ENCODE measurements around the gene HOXC5.

Gene HOXC5

GRCh38 chr12:54009171-54010052, 23.4 kb upstream of the HOXC5 start:
- Mint-ChIP-seq H3K4me3 (no peak overlapping the region), H3K27me3 (peaks cover 89% of the 10 kb centered on the region), H3K27ac (no peak overlapping the region), H3K9me3 (no peaks in the 10 kb centered on the region), H3K4me1 (ENCODE audit: low read depth) (peaks cover 27% of the 10 kb centered on the region), H3K36me3 (ENCODE audit: low read depth) (no peaks in the 10 kb centered on the region)

GRCh38 chr12:54010053-54010971, 22.5 kb upstream of the HOXC5 start:
- no peak overlapping the region for H3K4me3 Mint-ChIP-seq
- no peaks in the 10 kb centered on the region for H3K9me3 Mint-ChIP-seq
- peaks cover 4% of the 10 kb centered on the region for H3K36me3 Mint-ChIP-seq (ENCODE audit: low read depth)
- H3K27ac Mint-ChIP-seq = no peak overlapping the region
- peaks cover 25% of the 10 kb centered on the region for H3K4me1 Mint-ChIP-seq (ENCODE audit: low read depth)
- peaks cover 89% of the 10 kb centered on the region for H3K27me3 Mint-ChIP-seq

DNA sequence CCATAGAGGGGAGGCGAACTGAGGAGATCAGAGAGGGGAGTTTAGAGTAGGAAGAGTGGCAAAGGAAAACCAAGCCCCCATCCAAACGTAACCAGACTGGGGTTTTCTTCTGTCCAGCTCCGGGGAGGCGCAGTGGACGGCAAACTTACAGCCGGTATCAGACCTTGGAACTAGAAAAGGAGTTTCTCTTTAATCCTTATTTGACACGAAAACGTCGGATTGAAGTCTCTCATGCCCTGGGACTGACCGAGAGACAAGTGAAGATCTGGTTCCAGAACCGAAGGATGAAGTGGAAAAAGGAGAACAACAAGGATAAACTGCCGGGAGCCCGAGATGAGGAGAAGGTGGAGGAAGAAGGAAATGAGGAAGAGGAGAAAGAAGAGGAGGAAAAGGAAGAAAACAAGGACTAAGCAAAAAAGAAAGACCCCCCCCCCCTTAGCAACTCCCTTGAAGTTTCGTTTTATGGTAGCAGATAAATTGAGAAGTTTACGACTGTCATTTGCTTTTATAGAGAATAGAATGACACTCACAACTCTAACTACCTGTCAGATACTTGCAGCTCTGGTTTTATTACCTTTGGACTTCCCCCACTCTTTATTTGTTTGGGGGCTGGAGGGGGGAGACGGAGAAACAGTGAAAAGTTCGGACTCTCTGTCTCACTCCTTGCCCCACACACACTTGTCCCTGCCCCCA, 21.7 kb upstream of the HOXC5 start:
- H3K36me3 Mint-ChIP-seq (ENCODE audit: low read depth) = peaks cover 4% of the 10 kb centered on the region
- no peaks in the 10 kb centered on the region for H3K9me3 Mint-ChIP-seq
- H3K4me1 Mint-ChIP-seq (ENCODE audit: low read depth) = peaks cover 22% of the 10 kb centered on the region
- H3K4me3 Mint-ChIP-seq = peak overlapping the region; percentile 4
- H3K27ac Mint-ChIP-seq = peak overlapping the region; percentile 26
- peaks cover 90% of the 10 kb centered on the region for H3K27me3 Mint-ChIP-seq

GRCh38 chr12:54011665-54012532, 21.0 kb upstream of the HOXC5 start:
- Mint-ChIP-seq H3K4me1 (ENCODE audit: low read depth) (peaks cover 18% of the 10 kb centered on the region), H3K27me3 (peaks cover 88% of the 10 kb centered on the region), H3K36me3 (ENCODE audit: low read depth) (peaks cover 4% of the 10 kb centered on the region), H3K9me3 (no peaks in the 10 kb centered on the region), H3K4me3 (no peak overlapping the region), H3K27ac (no peak overlapping the region)

DNA sequence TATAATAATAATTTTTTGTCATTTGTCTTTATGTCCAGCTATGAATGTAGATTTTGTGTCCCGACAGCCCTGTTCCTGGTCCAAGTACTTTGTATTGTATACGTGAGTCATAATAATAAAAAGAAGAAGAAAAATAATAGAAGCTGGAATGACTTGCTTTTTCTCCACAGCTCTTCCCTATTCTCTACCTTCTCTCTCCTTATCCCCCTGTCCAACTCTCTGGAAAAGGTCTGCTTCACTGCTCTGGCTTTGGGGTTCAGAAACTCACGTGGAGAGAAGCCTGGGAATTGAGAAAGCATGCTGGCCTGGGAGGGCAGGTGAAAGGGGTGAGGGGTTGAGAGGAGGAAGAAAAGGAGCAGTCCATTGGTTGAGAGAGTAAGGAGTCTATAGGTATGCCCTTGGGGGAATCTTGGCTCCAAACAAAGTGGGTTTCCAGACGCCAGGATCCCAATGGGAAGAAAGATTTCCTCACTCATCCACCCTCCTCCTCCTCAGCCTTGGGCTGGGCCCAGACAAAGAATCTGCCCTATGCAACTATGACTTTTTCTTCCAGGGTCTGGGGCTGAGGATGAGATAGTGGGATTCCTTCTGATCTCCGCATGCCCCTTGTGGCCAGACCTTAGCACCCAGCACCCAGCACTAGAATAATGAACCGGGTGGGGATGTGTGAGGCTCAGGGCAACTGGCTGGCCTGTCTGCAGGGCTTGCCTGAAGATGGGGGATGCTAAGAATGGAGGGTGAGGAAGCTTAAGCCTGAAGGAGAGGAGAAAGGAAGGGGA, 20.0 kb upstream of the HOXC5 start:
- Mint-ChIP-seq H3K4me3 (no peak overlapping the region), H3K27ac (no peak overlapping the region), H3K9me3 (no peaks in the 10 kb centered on the region), H3K36me3 (ENCODE audit: low read depth) (peaks cover 4% of the 10 kb centered on the region), H3K27me3 (peaks cover 82% of the 10 kb centered on the region), H3K4me1 (ENCODE audit: low read depth) (peaks cover 26% of the 10 kb centered on the region)

DNA sequence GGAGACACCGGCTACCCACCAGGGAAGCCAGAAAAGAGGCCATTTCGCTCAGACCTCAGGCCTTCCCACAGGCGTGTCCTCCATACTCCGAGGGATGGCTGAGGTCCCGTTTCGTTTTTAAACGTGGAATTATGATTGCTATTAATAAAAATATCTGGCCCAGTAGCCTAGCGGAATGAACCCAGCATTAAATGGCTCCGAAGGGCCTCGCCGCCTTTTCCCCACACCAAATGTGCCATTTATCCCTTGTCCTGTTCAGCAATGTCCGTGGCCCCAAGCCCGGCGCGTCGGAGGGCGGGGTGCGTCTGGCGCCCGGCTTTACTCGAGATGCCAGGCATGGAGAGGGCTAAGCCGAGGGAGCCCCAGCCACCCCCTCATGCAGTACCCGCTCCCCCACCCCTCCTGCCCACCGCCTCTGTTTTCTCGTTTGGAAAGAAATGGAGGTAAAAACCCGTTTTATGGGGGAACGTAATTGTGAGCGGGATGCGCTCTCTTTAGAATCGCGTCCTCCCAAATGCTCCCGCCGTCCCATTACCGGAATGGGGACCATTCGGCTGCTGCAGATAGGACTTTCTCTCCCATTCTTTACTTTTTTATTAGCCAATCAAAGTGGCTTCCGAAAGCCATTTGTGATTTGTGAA, 18.4 kb upstream of the HOXC5 start:
- no peak overlapping the region for H3K27ac Mint-ChIP-seq
- H3K36me3 Mint-ChIP-seq (ENCODE audit: low read depth) = peaks cover 4% of the 10 kb centered on the region
- H3K27me3 Mint-ChIP-seq = peaks cover 74% of the 10 kb centered on the region
- H3K4me1 Mint-ChIP-seq (ENCODE audit: low read depth) = peaks cover 27% of the 10 kb centered on the region
- peak overlapping the region; percentile 13 for H3K4me3 Mint-ChIP-seq
- H3K9me3 Mint-ChIP-seq = no peaks in the 10 kb centered on the region

DNA sequence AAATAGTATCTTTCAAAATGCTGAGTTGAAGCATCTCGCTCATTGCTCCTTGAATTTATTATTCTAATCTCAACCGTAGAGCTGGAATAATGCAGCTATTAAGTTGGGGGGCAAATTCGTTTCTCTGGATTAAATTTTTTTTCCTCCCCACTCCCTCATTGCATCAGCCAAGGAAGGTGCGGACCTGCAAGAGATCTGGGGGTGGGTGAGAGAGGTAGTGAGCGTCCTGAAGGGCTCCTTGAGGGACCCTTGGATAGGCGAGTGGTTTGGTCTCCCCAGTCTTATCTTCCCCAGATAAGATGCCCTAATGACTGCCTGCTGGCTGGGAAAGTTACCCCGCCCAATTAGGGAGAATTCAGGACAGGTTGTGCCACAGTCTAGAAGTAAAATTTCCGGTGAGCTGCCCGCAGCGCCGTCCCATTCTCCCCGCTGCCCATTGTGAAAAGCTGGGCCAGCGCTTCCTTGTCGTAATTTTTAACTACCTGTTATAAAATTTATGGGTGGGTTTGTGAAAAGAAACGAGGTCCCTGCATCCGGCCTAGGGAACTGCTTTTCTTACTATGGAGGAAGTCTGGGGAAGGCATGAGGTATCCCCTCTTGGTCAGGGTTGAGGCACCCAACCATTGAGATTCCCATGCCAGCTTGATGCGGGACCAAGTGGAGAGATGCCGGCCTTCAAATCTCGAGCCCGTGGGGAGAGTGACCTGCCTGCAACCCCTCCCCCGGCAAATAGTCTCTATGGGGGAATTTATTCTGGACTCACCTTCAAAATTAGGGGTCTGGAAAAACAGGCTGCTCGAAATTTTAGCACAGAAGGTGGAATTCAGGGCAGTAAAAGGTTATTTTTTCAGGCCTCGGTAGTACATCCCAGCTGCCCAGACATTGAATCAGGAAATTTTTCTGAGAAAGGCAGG, 17.6 kb upstream of the HOXC5 start:
- H3K4me3 Mint-ChIP-seq = peak overlapping the region; percentile 13
- H3K9me3 Mint-ChIP-seq = no peaks in the 10 kb centered on the region
- H3K27ac Mint-ChIP-seq = no peak overlapping the region
- H3K36me3 Mint-ChIP-seq (ENCODE audit: low read depth) = peaks cover 4% of the 10 kb centered on the region
- peaks cover 75% of the 10 kb centered on the region for H3K27me3 Mint-ChIP-seq
- peaks cover 23% of the 10 kb centered on the region for H3K4me1 Mint-ChIP-seq (ENCODE audit: low read depth)

DNA sequence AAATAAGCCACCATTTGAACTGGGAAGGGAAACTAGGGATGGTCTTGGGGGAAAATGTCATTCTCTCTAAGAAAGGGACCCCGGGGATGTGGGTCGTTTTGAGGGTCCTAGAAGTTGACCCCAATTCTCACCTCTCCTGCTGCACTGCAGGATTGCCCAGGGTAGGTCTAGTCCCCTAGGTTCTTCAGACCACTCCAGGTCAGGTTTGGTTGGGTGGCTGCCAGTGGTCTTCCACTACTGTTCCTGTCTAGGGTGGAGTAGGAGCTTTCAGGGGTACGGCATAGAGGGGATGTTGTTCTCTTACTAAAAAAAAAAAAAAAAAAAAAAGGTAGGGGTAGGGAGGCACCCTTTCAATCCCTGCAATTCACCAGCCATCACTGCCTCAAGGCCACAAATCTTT, 16.8 kb upstream of the HOXC5 start:
- H3K36me3 Mint-ChIP-seq (ENCODE audit: low read depth) = peaks cover 4% of the 10 kb centered on the region
- H3K27ac Mint-ChIP-seq = no peak overlapping the region
- H3K4me1 Mint-ChIP-seq (ENCODE audit: low read depth) = peaks cover 20% of the 10 kb centered on the region
- no peak overlapping the region for H3K4me3 Mint-ChIP-seq
- no peaks in the 10 kb centered on the region for H3K9me3 Mint-ChIP-seq
- H3K27me3 Mint-ChIP-seq = peaks cover 74% of the 10 kb centered on the region

DNA sequence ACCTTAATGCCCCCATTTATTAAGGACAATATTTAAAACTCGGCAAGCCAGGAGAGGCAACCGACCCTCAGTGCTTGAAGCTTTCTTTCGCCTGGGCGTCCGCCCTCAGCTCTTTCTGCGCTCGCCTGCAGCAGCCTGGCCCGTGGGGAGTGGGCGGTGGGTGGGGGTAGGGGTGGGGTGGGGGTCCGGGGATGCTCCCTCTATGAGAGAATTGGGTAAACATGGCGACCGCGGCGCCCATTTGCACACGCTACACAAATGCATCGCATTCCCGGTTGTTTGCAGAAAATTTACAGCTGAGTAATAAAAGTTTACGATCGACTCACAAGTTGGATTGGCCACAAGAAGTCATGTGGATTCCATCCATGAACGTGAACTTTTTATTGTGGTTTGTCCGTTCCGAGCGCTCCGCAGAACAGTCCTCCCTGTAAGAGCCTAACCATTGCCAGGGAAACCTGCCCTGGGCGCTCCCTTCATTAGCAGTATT, 16.3 kb upstream of the HOXC5 start:
- peaks cover 16% of the 10 kb centered on the region for H3K4me1 Mint-ChIP-seq (ENCODE audit: low read depth)
- H3K4me3 Mint-ChIP-seq = no peak overlapping the region
- no peaks in the 10 kb centered on the region for H3K9me3 Mint-ChIP-seq
- peaks cover 4% of the 10 kb centered on the region for H3K36me3 Mint-ChIP-seq (ENCODE audit: low read depth)
- H3K27ac Mint-ChIP-seq = no peak overlapping the region
- H3K27me3 Mint-ChIP-seq = peaks cover 74% of the 10 kb centered on the region

DNA sequence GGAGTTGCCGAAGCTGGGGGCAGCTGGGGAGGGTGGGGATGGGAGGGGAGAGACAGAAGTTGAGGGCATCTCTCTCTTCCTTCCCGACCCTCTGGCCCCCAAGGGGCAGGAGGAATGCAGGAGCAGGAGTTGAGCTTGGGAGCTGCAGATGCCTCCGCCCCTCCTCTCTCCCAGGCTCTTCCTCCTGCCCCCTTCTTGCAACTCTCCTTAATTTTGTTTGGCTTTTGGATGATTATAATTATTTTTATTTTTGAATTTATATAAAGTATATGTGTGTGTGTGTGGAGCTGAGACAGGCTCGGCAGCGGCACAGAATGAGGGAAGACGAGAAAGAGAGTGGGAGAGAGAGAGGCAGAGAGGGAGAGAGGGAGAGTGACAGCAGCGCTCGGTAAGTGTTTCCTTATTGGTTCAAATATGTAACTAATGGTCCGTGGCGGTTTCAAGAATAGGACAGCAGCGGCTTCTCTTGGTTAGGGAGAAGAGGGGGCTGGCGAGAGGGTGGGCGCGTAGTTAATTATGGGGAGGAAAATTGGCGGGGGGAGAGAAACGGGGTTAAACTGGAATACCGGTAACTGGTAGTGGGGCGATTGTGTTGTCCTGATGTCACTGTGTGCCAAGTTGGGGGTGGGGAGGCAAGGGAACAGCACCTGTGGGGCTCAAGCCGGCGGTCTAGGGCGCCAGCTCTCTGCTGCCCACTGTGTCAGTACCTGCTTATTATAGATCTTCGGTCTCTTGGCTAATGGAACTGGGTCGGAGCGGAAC, 15.6 kb upstream of the HOXC5 start:
- H3K4me1 Mint-ChIP-seq (ENCODE audit: low read depth) = peaks cover 13% of the 10 kb centered on the region
- H3K4me3 Mint-ChIP-seq = peak overlapping the region; percentile 82
- H3K27ac Mint-ChIP-seq = peak overlapping the region; percentile 61
- H3K9me3 Mint-ChIP-seq = no peaks in the 10 kb centered on the region
- peaks cover 74% of the 10 kb centered on the region for H3K27me3 Mint-ChIP-seq
- peaks cover 4% of the 10 kb centered on the region for H3K36me3 Mint-ChIP-seq (ENCODE audit: low read depth)

DNA sequence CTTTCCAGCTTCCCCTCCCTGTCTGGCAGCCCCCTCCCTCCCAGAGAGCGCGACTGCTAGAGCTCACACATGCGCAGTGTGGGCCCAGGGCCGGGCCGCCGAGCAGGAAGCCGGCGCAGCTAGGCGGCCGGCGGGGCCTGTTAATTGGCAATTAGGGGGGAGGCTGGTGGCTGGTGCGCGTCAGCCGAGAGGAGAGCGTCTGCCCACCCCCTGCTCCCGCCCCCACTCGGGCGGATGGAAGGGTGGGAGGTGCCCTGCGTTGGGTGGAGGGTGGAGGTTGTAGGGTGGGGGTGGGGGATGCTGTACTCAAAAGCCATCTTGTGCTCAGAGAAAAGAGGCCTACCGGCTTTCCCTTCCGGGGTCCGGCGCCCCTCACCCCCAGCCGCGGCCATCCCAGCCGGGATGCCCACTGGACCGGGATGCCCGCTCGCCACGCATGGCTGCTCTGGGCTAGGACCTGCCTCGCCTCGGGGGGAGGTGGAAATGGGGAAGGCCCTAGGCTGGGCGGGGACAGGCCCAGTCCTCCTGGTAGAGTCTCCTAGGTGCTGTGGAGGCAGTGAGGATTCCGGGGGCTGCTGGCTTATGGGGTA, 14.9 kb upstream of the HOXC5 start:
- H3K9me3 Mint-ChIP-seq = no peaks in the 10 kb centered on the region
- H3K27me3 Mint-ChIP-seq = peaks cover 73% of the 10 kb centered on the region
- H3K4me1 Mint-ChIP-seq (ENCODE audit: low read depth) = peaks cover 13% of the 10 kb centered on the region
- H3K27ac Mint-ChIP-seq = peak overlapping the region; percentile 61
- peaks cover 4% of the 10 kb centered on the region for H3K36me3 Mint-ChIP-seq (ENCODE audit: low read depth)
- peak overlapping the region; percentile 82 for H3K4me3 Mint-ChIP-seq

Measured in stimulated activated naive CD8-positive, alpha-beta T cell treated with anti-CD3 and anti-CD28 coated beads, Interleukin-15, Interleukin-2, amounts not matched to agents 100 ng/mL and 50 ng/mL, for 24 hours (primary cell).